ENCODE results near the gene ACKR2.

Gene ACKR2

GRCh38 chr3:42853056-42853455 is 43.8 kb downstream of the ACKR2 start:
- no peak for DNase-seq (ENCODE audit: low read depth in 2 of 2)
- H3K4me3 ChIP-seq (replicated peaks in 1 of 2; ENCODE audit: low read depth in 2 of 2, low read length in 2 of 2): no peak overlapping the region
- no peak for TF ChIP-seq CTCF (IDR thresholded peaks at IDR 0.05; ENCODE audit: low read depth, low read length)

- TF ChIP-seq CTCF (IDR thresholded peaks at IDR 0.05; ENCODE audit: low read depth, low read length): no peak
- DNase-seq (ENCODE audit: low read depth in 2 of 2): no peak
These were observed 44.6 kb downstream of the ACKR2 start for GRCh38 chr3:42853739-42854302.

GRCh38 chr3:42855219-42855546 is 45.9 kb downstream of the ACKR2 start:
- no peak for TF ChIP-seq CTCF (IDR thresholded peaks at IDR 0.05; ENCODE audit: low read depth, low read length)
- no peak for DNase-seq (ENCODE audit: low read depth in 2 of 2)
- H3K4me3 ChIP-seq (replicated peaks in 1 of 2; ENCODE audit: low read depth in 2 of 2, low read length in 2 of 2): no peak overlapping the region

More at GRCh38 chr3:42853739-42854302, 44.6 kb downstream of the ACKR2 start:
- no peak overlapping the region for H3K4me3 ChIP-seq (replicated peaks in 1 of 2; ENCODE audit: low read depth in 2 of 2, low read length in 2 of 2)

GRCh38 chr3:42855547-42856380 is 46.5 kb downstream of the ACKR2 start:
- TF ChIP-seq CTCF (IDR thresholded peaks at IDR 0.05; ENCODE audit: low read depth, low read length): no peak
- no peak overlapping the region for H3K4me3 ChIP-seq (replicated peaks in 1 of 2; ENCODE audit: low read depth in 2 of 2, low read length in 2 of 2)
- no peak for DNase-seq (ENCODE audit: low read depth in 2 of 2)

GRCh38 chr3:42856544-42856943 is 47.3 kb downstream of the ACKR2 start:
- H3K4me3 ChIP-seq (replicated peaks in 1 of 2; ENCODE audit: low read depth in 2 of 2, low read length in 2 of 2): no peak overlapping the region
- no peak for TF ChIP-seq CTCF (IDR thresholded peaks at IDR 0.05; ENCODE audit: low read depth, low read length)
- no peak for DNase-seq (ENCODE audit: low read depth in 2 of 2)

- no peak overlapping the region for H3K4me3 ChIP-seq (replicated peaks in 1 of 2; ENCODE audit: low read depth in 2 of 2, low read length in 2 of 2)
These were observed 55.2 kb downstream of the ACKR2 start for GRCh38 chr3:42864321-42864950.

More at GRCh38 chr3:42864321-42864950, 55.2 kb downstream of the ACKR2 start:
- no peak for TF ChIP-seq CTCF (IDR thresholded peaks at IDR 0.05; ENCODE audit: low read depth, low read length)
- DNase-seq (ENCODE audit: low read depth in 2 of 2): no peak
